Colonic mucosa (tissue), 4 donors: ENCODE results near the gene IPO13. TPM values are rescaled to one million over a fixed set of nuclear protein-coding genes. Genes with fewer than 3 reads are reported as not detected.

Source experiments
- DNase-seq: peaks from one replicate; pipeline ENCODE4 v3.0.0-alpha.2; 2020
- H3K27ac ChIP-seq: fragments of 200-600 bp; one replicate; pipeline ENCODE4 v1.8.0; 2021
- H3K27me3 ChIP-seq: fragments of 200-600 bp; one replicate; pipeline ENCODE4 v1.8.0; 2021
- H3K36me3 ChIP-seq: fragments of 200-600 bp; one replicate; pipeline ENCODE4 v1.8.0; 2021
- H3K4me1 ChIP-seq: fragments of 200-600 bp; one replicate; pipeline ENCODE4 v1.8.0; 2021; ENCODE audit warnings: mild to moderate bottlenecking
- H3K4me3 ChIP-seq: fragments of 200-600 bp; one replicate; pipeline ENCODE4 v1.8.0; 2021
- H3K9ac ChIP-seq, 2 donors: one replicate each; pipeline ENCODE4 v1.7.0; 2013; ENCODE audit warnings: control low read depth in 2 of 2, low read depth in 2 of 2, low read length in 2 of 2
- H3K9me3 ChIP-seq: fragments of 200-600 bp; one replicate; pipeline ENCODE4 v1.8.0; 2021
- intact Hi-C: fragments of 100-400 bp; cut with DNase I; formaldehyde crosslinking; loops from one replicate; pipeline ENCODE4 v1.14.1; 2022
- total RNA-seq, 2 donors: library from RNA; stranded (reverse); fragmentation: NEBNext Ultra II Directional in 1 of 2; extraction: Animal tissue kit (Norgen Biotek cat#: 25700) in 1 of 2; gene quantifications; one replicate each; pipeline ENCODE4 v1.2.1, GENCODE V29; 2021
- TF ChIP-seq, protein P1 (sequence below): fragments of 200-600 bp; IDR thresholded peaks from one replicate; pipeline ENCODE4 v1.8.0; 2022; ENCODE audit warnings: antibody characterized with exemption, mild to moderate bottlenecking
- donor health status: healthy.
- donor health status: DM: no; HTN: no; CAD: no.
- donor health status: DM: no; HTN: no; CAD: no.

IPO13 gene
- total RNA-seq, 2 donors from 2014 or later, result 17.3 to 27.9 TPM

DNA sequence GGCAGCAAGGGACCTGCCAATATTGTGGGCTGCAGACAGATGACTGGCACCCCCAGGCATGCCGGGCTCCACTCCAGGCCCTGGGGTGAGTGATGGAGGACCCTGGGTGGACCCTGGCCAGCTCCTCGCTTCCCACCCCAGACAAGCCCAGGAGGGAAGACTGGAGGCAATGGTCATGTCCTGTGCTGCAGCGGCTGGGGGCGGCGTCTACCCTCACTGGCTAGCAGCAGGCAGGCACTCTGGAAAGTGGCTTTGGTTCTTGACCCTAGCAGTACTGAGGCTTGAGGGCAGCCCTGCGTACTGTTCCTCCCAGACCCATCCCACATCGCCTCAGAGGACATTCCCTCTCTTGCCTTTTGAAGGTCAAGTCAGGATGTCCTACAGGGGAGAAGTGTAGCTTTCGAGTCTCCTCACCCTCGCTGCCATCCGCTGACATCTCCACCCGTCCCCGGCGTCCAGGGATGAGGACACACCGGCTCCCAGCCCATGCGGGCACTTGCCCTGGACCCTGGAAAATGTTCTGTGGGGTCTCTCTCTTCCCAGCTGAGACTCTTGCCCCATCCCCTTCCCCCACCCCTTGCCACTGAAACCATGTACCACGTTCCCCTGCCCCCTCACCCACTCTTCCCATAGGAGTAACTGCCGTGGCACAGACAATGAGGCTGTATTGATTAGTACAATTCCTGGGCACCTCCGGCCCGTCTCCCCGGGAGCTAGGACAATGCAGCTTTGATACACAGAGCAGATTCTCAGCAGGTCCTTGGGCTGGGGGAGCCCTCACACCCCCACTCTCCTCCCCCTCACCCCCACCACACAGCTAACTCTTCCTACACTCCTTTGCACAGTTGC is 69.5 kb downstream of the IPO13 start:
- Histone ChIP-seq H3K36me3 (no peaks in the 10 kb centered on the region), H3K27me3 (no peaks in the 10 kb centered on the region), H3K4me1 (peaks cover 6% of the 10 kb centered on the region), H3K9me3 (no peaks in the 10 kb centered on the region), H3K27ac (no peak overlapping the region), H3K9ac (no peak overlapping the region), H3K4me3 (no peak overlapping the region)
- intact Hi-C loops, result no loop called here
- DNase-seq, result no peak
- TF ChIP-seq, protein P1, sequence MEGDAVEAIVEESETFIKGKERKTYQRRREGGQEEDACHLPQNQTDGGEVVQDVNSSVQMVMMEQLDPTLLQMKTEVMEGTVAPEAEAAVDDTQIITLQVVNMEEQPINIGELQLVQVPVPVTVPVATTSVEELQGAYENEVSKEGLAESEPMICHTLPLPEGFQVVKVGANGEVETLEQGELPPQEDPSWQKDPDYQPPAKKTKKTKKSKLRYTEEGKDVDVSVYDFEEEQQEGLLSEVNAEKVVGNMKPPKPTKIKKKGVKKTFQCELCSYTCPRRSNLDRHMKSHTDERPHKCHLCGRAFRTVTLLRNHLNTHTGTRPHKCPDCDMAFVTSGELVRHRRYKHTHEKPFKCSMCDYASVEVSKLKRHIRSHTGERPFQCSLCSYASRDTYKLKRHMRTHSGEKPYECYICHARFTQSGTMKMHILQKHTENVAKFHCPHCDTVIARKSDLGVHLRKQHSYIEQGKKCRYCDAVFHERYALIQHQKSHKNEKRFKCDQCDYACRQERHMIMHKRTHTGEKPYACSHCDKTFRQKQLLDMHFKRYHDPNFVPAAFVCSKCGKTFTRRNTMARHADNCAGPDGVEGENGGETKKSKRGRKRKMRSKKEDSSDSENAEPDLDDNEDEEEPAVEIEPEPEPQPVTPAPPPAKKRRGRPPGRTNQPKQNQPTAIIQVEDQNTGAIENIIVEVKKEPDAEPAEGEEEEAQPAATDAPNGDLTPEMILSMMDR, result no peak

DNA sequence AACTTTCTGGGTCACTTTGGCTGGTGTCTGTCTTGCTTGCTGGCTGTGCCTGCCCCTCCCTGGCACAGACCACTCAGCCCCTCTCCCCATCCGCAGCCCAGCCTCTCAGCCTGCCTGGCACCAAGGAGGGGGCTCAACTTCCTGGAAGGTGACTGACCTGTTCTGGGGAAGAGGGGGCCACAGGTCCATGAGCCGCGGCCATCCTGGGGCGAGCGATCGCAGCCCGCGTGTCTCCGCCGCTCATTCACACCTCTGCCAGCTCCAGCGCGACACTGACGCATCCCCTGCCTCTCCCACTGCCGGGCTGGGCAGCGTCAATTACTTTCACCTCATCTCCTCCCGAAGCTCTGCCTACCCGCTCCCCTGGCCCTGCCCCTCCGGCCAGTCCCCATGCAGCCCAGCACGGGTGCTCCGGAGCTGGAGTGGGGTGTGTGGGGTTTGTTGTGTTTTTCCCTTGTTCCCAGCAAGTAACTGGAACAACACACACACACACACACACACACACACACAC is 70.2 kb downstream of the IPO13 start:
- no peaks in the 10 kb centered on the region for H3K36me3 ChIP-seq
- intact Hi-C loops, result no loop called here
- H3K27me3 ChIP-seq, result no peaks in the 10 kb centered on the region
- no peak overlapping the region for H3K4me3 ChIP-seq
- H3K27ac ChIP-seq, result no peak overlapping the region
- TF ChIP-seq, protein P1, result no peak
- DNase-seq, result no peak
- H3K4me1 ChIP-seq, result peaks cover 6% of the 10 kb centered on the region
- no peak overlapping the region for H3K9ac ChIP-seq
- H3K9me3 ChIP-seq, result no peaks in the 10 kb centered on the region

Other genes with a start within 250 kb of the IPO13 start
- 1 to 10 TPM; 5.1 to 6.0 TPM for gene ST3GAL3, start 239.4 kb upstream of the IPO13 start, total RNA-seq
- gene ARTN, start 13.1 kb upstream of the IPO13 start, total RNA-seq, result 1 to 10 TPM; 5.1 to 8.3 TPM
- 10 to 100 TPM; 11.5 to 43.1 TPM for gene DPH2, start 23.1 kb downstream of the IPO13 start, total RNA-seq
- gene ATP6V0B, start 28.0 kb downstream of the IPO13 start, total RNA-seq, result 100 to 1,000 TPM; 183 to 270 TPM
- 10 to 100 TPM; 26.6 to 38.5 TPM for gene B4GALT2, start 32.3 kb downstream of the IPO13 start, total RNA-seq
- gene CCDC24, start 44.6 kb downstream of the IPO13 start, total RNA-seq, result 10 to 100 TPM; 20.3 to 24.6 TPM
- gene SLC6A9, start 84.5 kb downstream of the IPO13 start, total RNA-seq, result 10 to 100 TPM; 21.7 to 26.1 TPM
- not detected for gene KLF17, start 171.9 kb downstream of the IPO13 start, total RNA-seq
- not detected for gene KLF18, start 194.7 kb downstream of the IPO13 start, total RNA-seq